ENCODE data around the gene HGF.
"Not testable (repeated sequence)": the region's sequence is repeated elsewhere in the genome, so short reads cannot be mapped to it uniquely, and the experiment has no call there.

Gene HGF

GRCh38 chr7:81743665-81744064 is 26.2 kb downstream of the HGF start:
- H3K4me1 ChIP-seq (ENCODE audit: control insufficient read depth, insufficient read depth, low read length): no peaks in the 10 kb centered on the region
- no peak overlapping the region for H3K9ac ChIP-seq (ENCODE audit: low read depth, low read length)
- no peaks in the 10 kb centered on the region for H3K36me3 ChIP-seq (ENCODE audit: control insufficient read depth, insufficient read depth, low read length)
- no peaks in the 10 kb centered on the region for H3K27me3 ChIP-seq (ENCODE audit: control insufficient read depth, insufficient read depth, low read length)
- no peaks in the 10 kb centered on the region for H3K9me3 ChIP-seq (ENCODE audit: control insufficient read depth, insufficient read depth, low read length)
- no peak overlapping the region for H3K4me3 ChIP-seq (ENCODE audit: low read depth, low read length)

GRCh38 chr7:81743201-81743600 is 26.6 kb downstream of the HGF start:
- no peaks in the 10 kb centered on the region for H3K4me1 ChIP-seq (ENCODE audit: control insufficient read depth, insufficient read depth, low read length)
- H3K9ac ChIP-seq (ENCODE audit: low read depth, low read length): no peak overlapping the region

GRCh38 chr7:81740403-81740802 is 29.4 kb downstream of the HGF start:
- H3K4me1 ChIP-seq (ENCODE audit: control insufficient read depth, insufficient read depth, low read length): no peaks in the 10 kb centered on the region
- no peaks in the 10 kb centered on the region for H3K36me3 ChIP-seq (ENCODE audit: control insufficient read depth, insufficient read depth, low read length)
- H3K27me3 ChIP-seq (ENCODE audit: control insufficient read depth, insufficient read depth, low read length): no peaks in the 10 kb centered on the region
- H3K9ac ChIP-seq (ENCODE audit: low read depth, low read length): no peak overlapping the region
- H3K9me3 ChIP-seq (ENCODE audit: control insufficient read depth, insufficient read depth, low read length): no peaks in the 10 kb centered on the region
- no peak overlapping the region for H3K4me3 ChIP-seq (ENCODE audit: low read depth, low read length)

More at GRCh38 chr7:81743201-81743600, 26.6 kb downstream of the HGF start:
- Histone ChIP-seq H3K27me3 (ENCODE audit: control insufficient read depth, insufficient read depth, low read length) (no peaks in the 10 kb centered on the region), H3K36me3 (ENCODE audit: control insufficient read depth, insufficient read depth, low read length) (no peaks in the 10 kb centered on the region), H3K9me3 (ENCODE audit: control insufficient read depth, insufficient read depth, low read length) (no peaks in the 10 kb centered on the region), H3K4me3 (ENCODE audit: low read depth, low read length) (no peak overlapping the region)

GRCh38 chr7:81736091-81736490 is 33.8 kb downstream of the HGF start:
- H3K27me3 ChIP-seq (ENCODE audit: control insufficient read depth, insufficient read depth, low read length): no peaks in the 10 kb centered on the region
- no peaks in the 10 kb centered on the region for H3K36me3 ChIP-seq (ENCODE audit: control insufficient read depth, insufficient read depth, low read length)
- no peak overlapping the region for H3K9ac ChIP-seq (ENCODE audit: low read depth, low read length)

GRCh38 chr7:81725812-81726127 is 44.1 kb downstream of the HGF start:
- no peak overlapping the region for H3K9ac ChIP-seq (ENCODE audit: low read depth, low read length)
- no peaks in the 10 kb centered on the region for H3K9me3 ChIP-seq (ENCODE audit: control insufficient read depth, insufficient read depth, low read length)
- H3K27me3 ChIP-seq (ENCODE audit: control insufficient read depth, insufficient read depth, low read length): no peaks in the 10 kb centered on the region
- peaks cover 3% of the 10 kb centered on the region for H3K4me1 ChIP-seq (ENCODE audit: control insufficient read depth, insufficient read depth, low read length)
- no peaks in the 10 kb centered on the region for H3K36me3 ChIP-seq (ENCODE audit: control insufficient read depth, insufficient read depth, low read length)
- H3K4me3 ChIP-seq (ENCODE audit: low read depth, low read length): no peak overlapping the region

More at GRCh38 chr7:81736091-81736490, 33.8 kb downstream of the HGF start:
- H3K4me3 ChIP-seq (ENCODE audit: low read depth, low read length): no peak overlapping the region
- H3K9me3 ChIP-seq (ENCODE audit: control insufficient read depth, insufficient read depth, low read length): no peaks in the 10 kb centered on the region
- H3K4me1 ChIP-seq (ENCODE audit: control insufficient read depth, insufficient read depth, low read length): no peaks in the 10 kb centered on the region

- Histone ChIP-seq H3K9ac (ENCODE audit: low read depth, low read length) (no peak overlapping the region), H3K27me3 (ENCODE audit: control insufficient read depth, insufficient read depth, low read length) (no peaks in the 10 kb centered on the region), H3K4me3 (ENCODE audit: low read depth, low read length) (no peak overlapping the region), H3K4me1 (ENCODE audit: control insufficient read depth, insufficient read depth, low read length) (peaks cover 3% of the 10 kb centered on the region), H3K36me3 (ENCODE audit: control insufficient read depth, insufficient read depth, low read length) (no peaks in the 10 kb centered on the region), H3K9me3 (ENCODE audit: control insufficient read depth, insufficient read depth, low read length) (no peaks in the 10 kb centered on the region)
Measured at GRCh38 chr7:81725003-81725811, 44.6 kb downstream of the HGF start.

- not testable (repeated sequence) for H3K4me3 ChIP-seq (ENCODE audit: low read depth, low read length); H3K9ac ChIP-seq (ENCODE audit: low read depth, low read length); H3K9me3 ChIP-seq (ENCODE audit: control insufficient read depth, insufficient read depth, low read length); H3K36me3 ChIP-seq (ENCODE audit: control insufficient read depth, insufficient read depth, low read length); H3K27me3 ChIP-seq (ENCODE audit: control insufficient read depth, insufficient read depth, low read length); H3K4me1 ChIP-seq (ENCODE audit: control insufficient read depth, insufficient read depth, low read length)
Measured at GRCh38 chr7:81722250-81722649, 47.6 kb downstream of the HGF start.

- no peaks in the 10 kb centered on the region for H3K27me3 ChIP-seq (ENCODE audit: control insufficient read depth, insufficient read depth, low read length)
- H3K9ac ChIP-seq (ENCODE audit: low read depth, low read length): no peak overlapping the region
- H3K4me3 ChIP-seq (ENCODE audit: low read depth, low read length): no peak overlapping the region
- H3K9me3 ChIP-seq (ENCODE audit: control insufficient read depth, insufficient read depth, low read length): no peaks in the 10 kb centered on the region
- peaks cover 3% of the 10 kb centered on the region for H3K4me1 ChIP-seq (ENCODE audit: control insufficient read depth, insufficient read depth, low read length)
- no peaks in the 10 kb centered on the region for H3K36me3 ChIP-seq (ENCODE audit: control insufficient read depth, insufficient read depth, low read length)
Measured at GRCh38 chr7:81721437-81721836, 48.4 kb downstream of the HGF start.

GRCh38 chr7:81719865-81720264 is 50.0 kb downstream of the HGF start:
- Histone ChIP-seq H3K9me3 (ENCODE audit: control insufficient read depth, insufficient read depth, low read length) (no peaks in the 10 kb centered on the region), H3K36me3 (ENCODE audit: control insufficient read depth, insufficient read depth, low read length) (no peaks in the 10 kb centered on the region), H3K9ac (ENCODE audit: low read depth, low read length) (no peak overlapping the region)

GRCh38 chr7:81715984-81716588 is 53.8 kb downstream of the HGF start:
- Histone ChIP-seq H3K4me3 (ENCODE audit: low read depth, low read length) (no peak overlapping the region), H3K4me1 (ENCODE audit: control insufficient read depth, insufficient read depth, low read length) (no peaks in the 10 kb centered on the region), H3K27me3 (ENCODE audit: control insufficient read depth, insufficient read depth, low read length) (no peaks in the 10 kb centered on the region), H3K9ac (ENCODE audit: low read depth, low read length) (no peak overlapping the region), H3K36me3 (ENCODE audit: control insufficient read depth, insufficient read depth, low read length) (no peaks in the 10 kb centered on the region), H3K9me3 (ENCODE audit: control insufficient read depth, insufficient read depth, low read length) (no peaks in the 10 kb centered on the region)

More at GRCh38 chr7:81719865-81720264, 50.0 kb downstream of the HGF start:
- H3K4me1 ChIP-seq (ENCODE audit: control insufficient read depth, insufficient read depth, low read length): peaks cover under 1% of the 10 kb centered on the region
- H3K27me3 ChIP-seq (ENCODE audit: control insufficient read depth, insufficient read depth, low read length): no peaks in the 10 kb centered on the region
- H3K4me3 ChIP-seq (ENCODE audit: low read depth, low read length): no peak overlapping the region

GRCh38 chr7:81714306-81714705 is 55.5 kb downstream of the HGF start:
- no peak overlapping the region for H3K9ac ChIP-seq (ENCODE audit: low read depth, low read length)
- H3K36me3 ChIP-seq (ENCODE audit: control insufficient read depth, insufficient read depth, low read length): no peaks in the 10 kb centered on the region
- no peaks in the 10 kb centered on the region for H3K27me3 ChIP-seq (ENCODE audit: control insufficient read depth, insufficient read depth, low read length)
- H3K4me1 ChIP-seq (ENCODE audit: control insufficient read depth, insufficient read depth, low read length): no peaks in the 10 kb centered on the region
- no peaks in the 10 kb centered on the region for H3K9me3 ChIP-seq (ENCODE audit: control insufficient read depth, insufficient read depth, low read length)
- no peak overlapping the region for H3K4me3 ChIP-seq (ENCODE audit: low read depth, low read length)

GRCh38 chr7:81710751-81711150 is 59.1 kb downstream of the HGF start:
- H3K4me1 ChIP-seq (ENCODE audit: control insufficient read depth, insufficient read depth, low read length): no peaks in the 10 kb centered on the region
- no peak overlapping the region for H3K9ac ChIP-seq (ENCODE audit: low read depth, low read length)
- no peak overlapping the region for H3K4me3 ChIP-seq (ENCODE audit: low read depth, low read length)
- H3K9me3 ChIP-seq (ENCODE audit: control insufficient read depth, insufficient read depth, low read length): no peaks in the 10 kb centered on the region
- H3K27me3 ChIP-seq (ENCODE audit: control insufficient read depth, insufficient read depth, low read length): no peaks in the 10 kb centered on the region
- no peaks in the 10 kb centered on the region for H3K36me3 ChIP-seq (ENCODE audit: control insufficient read depth, insufficient read depth, low read length)

Measured in iPS-15b (cell line).